ENCODE results near the gene CNOT3. TPM values are rescaled to one million over a fixed set of nuclear protein-coding genes. Genes with fewer than 3 reads are reported as not detected.

Gene CNOT3
- total and polyA plus RNA-seq, 9 of the 15 experiments (the other 6 are each of a cell fraction or from before 2014, with no cell fraction given) = 0.27 to 60.4 (median 9.9) TPM

GRCh38 chr19:54115109-54116063 is 22.2 kb upstream of the CNOT3 start, which contains the start of the genes PRPF31 and TFPT (continued):
- TF ChIP-seq, protein P1, sequence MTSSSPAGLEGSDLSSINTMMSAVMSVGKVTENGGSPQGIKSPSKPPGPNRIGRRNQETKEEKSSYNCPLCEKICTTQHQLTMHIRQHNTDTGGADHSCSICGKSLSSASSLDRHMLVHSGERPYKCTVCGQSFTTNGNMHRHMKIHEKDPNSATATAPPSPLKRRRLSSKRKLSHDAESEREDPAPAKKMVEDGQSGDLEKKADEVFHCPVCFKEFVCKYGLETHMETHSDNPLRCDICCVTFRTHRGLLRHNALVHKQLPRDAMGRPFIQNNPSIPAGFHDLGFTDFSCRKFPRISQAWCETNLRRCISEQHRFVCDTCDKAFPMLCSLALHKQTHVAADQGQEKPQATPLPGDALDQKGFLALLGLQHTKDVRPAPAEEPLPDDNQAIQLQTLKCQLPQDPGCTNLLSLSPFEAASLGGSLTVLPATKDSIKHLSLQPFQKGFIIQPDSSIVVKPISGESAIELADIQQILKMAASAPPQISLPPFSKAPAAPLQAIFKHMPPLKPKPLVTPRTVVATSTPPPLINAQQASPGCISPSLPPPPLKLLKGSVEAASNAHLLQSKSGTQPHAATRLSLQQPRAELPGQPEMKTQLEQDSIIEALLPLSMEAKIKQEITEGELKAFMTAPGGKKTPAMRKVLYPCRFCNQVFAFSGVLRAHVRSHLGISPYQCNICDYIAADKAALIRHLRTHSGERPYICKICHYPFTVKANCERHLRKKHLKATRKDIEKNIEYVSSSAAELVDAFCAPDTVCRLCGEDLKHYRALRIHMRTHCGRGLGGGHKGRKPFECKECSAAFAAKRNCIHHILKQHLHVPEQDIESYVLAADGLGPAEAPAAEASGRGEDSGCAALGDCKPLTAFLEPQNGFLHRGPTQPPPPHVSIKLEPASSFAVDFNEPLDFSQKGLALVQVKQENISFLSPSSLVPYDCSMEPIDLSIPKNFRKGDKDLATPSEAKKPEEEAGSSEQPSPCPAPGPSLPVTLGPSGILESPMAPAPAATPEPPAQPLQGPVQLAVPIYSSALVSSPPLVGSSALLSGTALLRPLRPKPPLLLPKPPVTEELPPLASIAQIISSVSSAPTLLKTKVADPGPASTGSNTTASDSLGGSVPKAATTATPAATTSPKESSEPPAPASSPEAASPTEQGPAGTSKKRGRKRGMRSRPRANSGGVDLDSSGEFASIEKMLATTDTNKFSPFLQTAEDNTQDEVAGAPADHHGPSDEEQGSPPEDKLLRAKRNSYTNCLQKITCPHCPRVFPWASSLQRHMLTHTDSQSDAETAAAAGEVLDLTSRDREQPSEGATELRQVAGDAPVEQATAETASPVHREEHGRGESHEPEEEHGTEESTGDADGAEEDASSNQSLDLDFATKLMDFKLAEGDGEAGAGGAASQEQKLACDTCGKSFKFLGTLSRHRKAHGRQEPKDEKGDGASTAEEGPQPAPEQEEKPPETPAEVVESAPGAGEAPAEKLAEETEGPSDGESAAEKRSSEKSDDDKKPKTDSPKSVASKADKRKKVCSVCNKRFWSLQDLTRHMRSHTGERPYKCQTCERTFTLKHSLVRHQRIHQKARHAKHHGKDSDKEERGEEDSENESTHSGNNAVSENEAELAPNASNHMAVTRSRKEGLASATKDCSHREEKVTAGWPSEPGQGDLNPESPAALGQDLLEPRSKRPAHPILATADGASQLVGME (CRISPR knock-in tag; IDR thresholded peaks at IDR 0.05) = peak; percentile 18; the same call in 1 of the 2 replicates
- TF ChIP-seq EP300 (IDR thresholded peaks at IDR 0.05; ENCODE audit: low read length) (peak; percentile 57), ZKSCAN1 (IDR thresholded peaks at IDR 0.05; ENCODE audit: low read depth, low read length) (peak; percentile 98), SIRT6 (IDR thresholded peaks at IDR 0.05; ENCODE audit: low read depth, low read length) (peak; percentile 14), ZBED1 (IDR thresholded peaks at IDR 0.05) (0 out of 2 replicates have a peak, but pooled peaks have one; percentile 26), TCF7 (IDR thresholded peaks at IDR 0.05; ENCODE audit: borderline replicate concordance) (no peak), FOXJ3 (CRISPR knock-in tag; IDR thresholded peaks at IDR 0.05) (no peak), ATF1 (CRISPR knock-in tag; IDR thresholded peaks at IDR 0.05) (peak; percentile 99), ATF1 (tag; IDR thresholded peaks at IDR 0.05) (peak; percentile 100), TCF3 (CRISPR knock-in tag; IDR thresholded peaks at IDR 0.05) (peak; percentile 17), NELFE (IDR thresholded peaks at IDR 0.05; ENCODE audit: insufficient read depth, insufficient read length) (no peak), BCL6 (CRISPR knock-in tag; IDR thresholded peaks at IDR 0.05) (0 out of 2 replicates have a peak, but pooled peaks have one; percentile 8), ZNF780A (CRISPR knock-in tag; IDR thresholded peaks at IDR 0.05) (no peak), SLC30A9 (CRISPR knock-in tag; IDR thresholded peaks at IDR 0.05) (no peak)
- TF ChIP-seq, protein P2, sequence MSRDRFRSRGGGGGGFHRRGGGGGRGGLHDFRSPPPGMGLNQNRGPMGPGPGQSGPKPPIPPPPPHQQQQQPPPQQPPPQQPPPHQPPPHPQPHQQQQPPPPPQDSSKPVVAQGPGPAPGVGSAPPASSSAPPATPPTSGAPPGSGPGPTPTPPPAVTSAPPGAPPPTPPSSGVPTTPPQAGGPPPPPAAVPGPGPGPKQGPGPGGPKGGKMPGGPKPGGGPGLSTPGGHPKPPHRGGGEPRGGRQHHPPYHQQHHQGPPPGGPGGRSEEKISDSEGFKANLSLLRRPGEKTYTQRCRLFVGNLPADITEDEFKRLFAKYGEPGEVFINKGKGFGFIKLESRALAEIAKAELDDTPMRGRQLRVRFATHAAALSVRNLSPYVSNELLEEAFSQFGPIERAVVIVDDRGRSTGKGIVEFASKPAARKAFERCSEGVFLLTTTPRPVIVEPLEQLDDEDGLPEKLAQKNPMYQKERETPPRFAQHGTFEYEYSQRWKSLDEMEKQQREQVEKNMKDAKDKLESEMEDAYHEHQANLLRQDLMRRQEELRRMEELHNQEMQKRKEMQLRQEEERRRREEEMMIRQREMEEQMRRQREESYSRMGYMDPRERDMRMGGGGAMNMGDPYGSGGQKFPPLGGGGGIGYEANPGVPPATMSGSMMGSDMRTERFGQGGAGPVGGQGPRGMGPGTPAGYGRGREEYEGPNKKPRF (IDR thresholded peaks at IDR 0.05; ENCODE audit: low read depth, low read length) = no peak
- TF ChIP-seq, protein P3, sequence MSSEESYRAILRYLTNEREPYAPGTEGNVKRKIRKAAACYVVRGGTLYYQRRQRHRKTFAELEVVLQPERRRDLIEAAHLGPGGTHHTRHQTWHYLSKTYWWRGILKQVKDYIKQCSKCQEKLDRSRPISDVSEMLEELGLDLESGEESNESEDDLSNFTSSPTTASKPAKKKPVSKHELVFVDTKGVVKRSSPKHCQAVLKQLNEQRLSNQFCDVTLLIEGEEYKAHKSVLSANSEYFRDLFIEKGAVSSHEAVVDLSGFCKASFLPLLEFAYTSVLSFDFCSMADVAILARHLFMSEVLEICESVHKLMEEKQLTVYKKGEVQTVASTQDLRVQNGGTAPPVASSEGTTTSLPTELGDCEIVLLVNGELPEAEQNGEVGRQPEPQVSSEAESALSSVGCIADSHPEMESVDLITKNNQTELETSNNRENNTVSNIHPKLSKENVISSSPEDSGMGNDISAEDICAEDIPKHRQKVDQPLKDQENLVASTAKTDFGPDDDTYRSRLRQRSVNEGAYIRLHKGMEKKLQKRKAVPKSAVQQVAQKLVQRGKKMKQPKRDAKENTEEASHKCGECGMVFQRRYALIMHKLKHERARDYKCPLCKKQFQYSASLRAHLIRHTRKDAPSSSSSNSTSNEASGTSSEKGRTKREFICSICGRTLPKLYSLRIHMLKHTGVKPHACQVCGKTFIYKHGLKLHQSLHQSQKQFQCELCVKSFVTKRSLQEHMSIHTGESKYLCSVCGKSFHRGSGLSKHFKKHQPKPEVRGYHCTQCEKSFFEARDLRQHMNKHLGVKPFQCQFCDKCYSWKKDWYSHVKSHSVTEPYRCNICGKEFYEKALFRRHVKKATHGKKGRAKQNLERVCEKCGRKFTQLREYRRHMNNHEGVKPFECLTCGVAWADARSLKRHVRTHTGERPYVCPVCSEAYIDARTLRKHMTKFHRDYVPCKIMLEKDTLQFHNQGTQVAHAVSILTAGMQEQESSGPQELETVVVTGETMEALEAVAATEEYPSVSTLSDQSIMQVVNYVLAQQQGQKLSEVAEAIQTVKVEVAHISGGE (CRISPR knock-in tag; IDR thresholded peaks at IDR 0.05) = peak in 1 of 3 experiments; percentile 85; a peak in 2 of 6 replicates

All from K562 (cell line).